IPS-NIHi7 (cell line): ENCODE measurements around the gene LEFTY1.
"Not testable (repeated sequence)": the region's sequence is repeated elsewhere in the genome, so short reads cannot be mapped to it uniquely, and the experiment has no call there.

Experiments
- DNase-seq: peaks from one replicate; pipeline ENCODE4 v3.0.0; 2012; ENCODE audit warnings: mixed read lengths; ENCODE audit errors: extremely low spot score

The LEFTY1 gene

DNA sequence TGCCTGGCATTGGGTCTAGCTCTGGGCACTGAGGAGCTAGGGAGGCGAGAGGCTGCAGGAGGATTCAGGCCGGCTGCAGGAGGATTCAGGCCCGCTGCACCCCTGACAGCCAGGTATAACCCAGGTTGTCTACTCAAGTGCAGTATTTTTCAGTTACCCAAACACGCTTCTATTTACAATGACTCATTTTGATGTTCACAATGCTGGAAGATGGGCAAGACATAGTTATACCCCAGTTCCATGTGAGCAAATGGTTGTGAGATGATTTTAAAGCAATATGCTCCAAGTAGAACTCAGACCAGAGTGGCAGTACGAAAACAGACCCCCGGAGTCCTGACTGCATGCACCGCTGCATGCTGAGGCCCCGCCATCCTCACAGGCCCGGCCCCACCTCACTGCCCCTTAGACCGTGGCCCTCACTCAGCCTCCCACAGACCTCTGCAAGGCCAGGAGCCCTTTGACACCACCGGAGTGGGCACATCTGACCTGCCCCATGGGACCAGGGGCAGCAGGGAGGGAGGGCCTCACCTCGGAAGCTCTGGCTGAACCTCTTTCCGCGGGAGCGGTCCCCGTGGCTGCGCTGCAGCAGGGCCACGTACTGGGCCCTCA lies 553 bp downstream of the LEFTY1 start:
- no peak for DNase-seq

DNA sequence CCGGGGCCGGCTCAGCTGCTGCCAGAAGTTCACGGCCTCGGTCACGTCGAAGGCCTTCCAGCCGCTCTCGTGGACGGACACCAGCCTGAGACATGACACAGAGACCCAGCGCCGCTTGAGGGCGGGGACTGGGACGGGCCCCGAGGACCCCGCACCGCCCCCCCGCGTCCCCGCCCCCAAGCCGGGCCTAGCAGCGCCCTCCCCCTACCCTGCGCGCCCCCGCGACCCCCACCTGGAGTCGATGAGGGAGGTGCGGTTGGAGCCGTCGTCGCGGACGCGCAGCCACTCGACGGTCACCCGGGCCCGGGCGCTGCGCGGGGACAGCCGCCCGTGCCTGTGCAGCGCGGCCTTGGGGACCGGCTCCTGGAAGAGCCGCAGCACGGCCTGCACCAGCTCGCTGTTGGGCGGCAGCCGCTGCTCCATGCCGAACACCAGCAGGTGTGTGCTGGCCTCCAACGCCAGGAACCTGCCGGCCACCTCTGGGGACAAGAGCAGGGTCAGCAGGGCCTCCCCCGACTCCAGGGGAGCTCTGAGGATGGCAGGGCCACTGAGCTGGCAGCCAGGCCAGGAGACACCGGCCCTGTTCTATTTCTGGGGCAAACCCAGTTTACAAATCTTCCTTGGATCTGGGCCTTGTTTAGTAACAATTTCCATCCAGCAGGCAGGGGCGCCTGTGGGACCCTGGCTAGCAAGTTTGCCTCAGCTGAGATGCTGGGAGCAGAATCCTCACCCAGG lies 1.2 kb downstream of the LEFTY1 start:
- not testable (repeated sequence) for DNase-seq

DNA sequence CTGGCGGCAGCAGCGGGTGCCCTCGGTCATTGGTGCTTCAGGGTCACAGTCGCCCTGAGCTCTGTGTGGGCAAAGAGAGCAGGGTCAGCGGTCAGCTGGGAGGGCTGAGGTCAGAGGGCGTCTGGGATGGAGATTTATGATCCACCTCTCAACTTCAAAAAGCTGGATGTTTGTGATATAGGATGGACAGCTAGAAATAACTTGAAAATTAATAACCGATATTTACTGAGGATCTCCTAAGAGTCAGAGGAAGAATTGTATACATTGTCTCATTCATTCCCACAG lies 2.0 kb downstream of the LEFTY1 start:
- no peak for DNase-seq

DNA sequence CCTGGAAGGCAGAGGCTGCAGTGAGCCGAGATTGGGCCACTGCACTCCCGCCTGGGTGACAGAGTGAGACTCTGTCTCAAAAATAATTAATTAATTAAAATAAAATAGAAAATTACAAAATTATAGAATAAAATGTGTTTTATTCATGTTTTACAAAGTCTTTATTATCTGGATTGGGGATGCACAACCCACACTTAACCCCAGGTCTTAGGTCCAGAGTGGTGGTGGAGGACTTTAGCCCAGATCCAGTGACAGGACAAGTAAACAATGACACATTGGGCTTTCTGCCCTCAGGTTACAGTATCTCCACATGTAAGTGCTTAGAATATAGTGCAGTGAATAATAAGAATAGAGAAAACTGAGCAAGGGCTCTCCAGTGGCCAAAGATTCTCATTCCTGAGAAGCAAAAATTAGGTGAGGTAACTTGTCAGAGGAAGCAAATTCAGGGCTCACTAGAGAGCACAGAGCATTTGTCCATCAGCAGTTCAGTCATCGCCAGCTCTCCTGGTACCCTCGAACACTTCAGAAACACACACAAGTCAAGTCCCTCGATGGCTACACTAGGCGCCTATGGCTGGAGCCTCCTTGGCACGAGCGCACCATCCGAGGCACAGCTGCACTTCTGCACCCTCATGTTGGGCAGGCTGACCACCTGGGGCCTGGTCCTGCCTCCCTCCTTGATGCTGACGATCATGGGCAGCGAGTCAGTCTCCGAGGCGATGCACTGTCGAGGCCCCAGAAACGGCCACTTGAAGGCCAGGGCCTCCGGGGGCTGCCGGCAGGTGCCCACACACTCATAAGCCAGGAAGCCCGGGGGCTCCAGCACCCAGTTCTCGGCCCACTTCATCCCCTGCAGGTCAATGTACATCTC lies 2.6 kb downstream of the LEFTY1 start:
- no peak for DNase-seq

DNA sequence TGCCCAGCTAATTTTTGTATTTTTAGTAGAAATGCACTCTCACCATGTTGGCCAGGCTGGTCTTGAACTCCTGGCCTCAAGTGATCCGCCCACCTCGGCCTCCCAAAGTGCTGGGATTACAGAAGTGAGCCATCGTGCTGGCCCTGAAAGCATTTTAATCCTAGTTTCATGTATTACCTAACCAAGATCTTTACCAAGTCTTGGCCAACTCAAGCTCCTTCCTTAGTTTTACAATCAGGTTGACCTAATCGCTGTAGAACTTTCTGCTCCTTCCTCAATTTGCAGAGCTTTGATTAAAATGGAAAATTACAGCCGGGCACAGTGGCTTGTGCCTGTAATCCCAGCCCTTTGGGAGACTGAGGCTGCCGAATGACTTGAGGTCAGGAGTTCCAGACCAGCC lies 3.6 kb downstream of the LEFTY1 start:
- DNase-seq = no peak

DNA sequence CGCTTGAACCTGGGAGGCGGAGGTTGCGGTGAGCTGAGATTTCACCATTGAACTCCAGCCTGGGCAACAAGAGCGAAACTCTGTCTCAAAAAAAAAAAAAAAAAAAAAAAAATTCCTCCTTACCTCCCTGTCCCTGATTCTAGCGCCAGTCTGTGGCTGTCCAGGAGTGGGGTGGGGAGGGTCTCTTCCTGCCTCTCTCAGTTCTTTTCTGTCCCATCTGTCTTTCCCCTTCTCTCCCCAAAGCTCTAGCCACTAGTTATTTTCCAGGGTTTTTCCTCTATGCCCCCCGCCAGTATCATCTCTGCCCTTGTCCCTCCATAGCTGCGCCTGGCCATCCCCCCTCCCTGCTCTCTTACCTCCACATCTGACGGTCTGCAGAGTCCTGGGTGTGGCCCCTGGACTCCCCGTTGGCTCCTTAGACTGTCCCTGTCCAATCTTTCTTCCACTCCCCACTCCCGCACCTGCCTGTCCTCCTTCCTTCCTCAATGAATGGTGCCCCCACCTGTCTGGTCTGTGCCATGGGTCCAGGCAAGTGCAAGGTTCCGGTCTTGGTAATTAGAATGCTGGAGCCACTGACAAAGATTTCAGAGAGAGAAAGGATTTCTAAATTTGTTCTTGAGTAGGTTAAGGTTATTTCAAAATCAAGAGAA lies 5.2 kb downstream of the LEFTY1 start:
- DNase-seq = no peak

DNA sequence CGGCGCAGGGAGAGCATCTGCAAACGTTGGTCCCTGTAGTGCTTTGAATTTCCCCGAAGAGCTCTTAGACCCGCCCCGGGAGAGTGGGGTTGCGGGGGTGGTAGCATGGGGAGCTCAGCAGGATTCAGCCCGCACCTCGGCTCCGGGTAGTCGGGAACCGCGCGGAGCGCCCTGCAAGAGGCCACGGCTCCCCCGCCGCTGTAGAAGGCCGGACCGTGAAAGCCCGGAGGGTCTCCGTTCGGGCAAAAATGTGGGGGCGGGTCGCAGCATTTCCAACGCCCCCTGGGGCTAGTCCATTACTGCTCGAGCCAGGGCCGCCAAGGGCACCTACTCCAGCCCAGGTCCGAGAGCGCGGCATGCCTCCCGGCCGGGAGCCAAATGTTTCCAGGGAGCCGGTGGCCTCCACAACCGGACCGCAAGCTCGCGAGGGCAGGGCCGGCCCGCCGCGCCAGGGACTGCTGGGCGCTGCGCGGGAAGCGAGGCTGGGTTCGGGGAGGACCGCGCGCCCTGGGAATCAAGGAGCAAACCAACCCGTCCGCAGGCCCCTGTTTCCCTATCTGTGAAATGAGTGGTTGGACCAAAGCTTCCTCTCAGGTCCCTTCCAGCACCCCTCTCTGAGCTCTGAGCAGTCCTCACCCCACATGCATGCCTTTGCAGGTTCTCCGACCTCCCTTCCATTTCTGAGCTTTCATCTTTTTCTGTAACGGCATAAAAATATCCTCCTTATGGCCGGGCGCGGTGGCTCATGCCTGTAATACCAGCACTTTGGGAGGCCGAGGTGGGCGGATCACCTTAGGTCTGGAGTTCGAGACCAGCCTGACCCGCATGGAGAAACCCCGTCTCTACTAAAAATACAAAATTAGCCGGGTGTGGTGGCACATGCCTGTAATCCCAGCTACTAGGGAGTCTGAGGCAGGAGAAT lies 6.0 kb downstream of the LEFTY1 start:
- DNase-seq = no peak

DNA sequence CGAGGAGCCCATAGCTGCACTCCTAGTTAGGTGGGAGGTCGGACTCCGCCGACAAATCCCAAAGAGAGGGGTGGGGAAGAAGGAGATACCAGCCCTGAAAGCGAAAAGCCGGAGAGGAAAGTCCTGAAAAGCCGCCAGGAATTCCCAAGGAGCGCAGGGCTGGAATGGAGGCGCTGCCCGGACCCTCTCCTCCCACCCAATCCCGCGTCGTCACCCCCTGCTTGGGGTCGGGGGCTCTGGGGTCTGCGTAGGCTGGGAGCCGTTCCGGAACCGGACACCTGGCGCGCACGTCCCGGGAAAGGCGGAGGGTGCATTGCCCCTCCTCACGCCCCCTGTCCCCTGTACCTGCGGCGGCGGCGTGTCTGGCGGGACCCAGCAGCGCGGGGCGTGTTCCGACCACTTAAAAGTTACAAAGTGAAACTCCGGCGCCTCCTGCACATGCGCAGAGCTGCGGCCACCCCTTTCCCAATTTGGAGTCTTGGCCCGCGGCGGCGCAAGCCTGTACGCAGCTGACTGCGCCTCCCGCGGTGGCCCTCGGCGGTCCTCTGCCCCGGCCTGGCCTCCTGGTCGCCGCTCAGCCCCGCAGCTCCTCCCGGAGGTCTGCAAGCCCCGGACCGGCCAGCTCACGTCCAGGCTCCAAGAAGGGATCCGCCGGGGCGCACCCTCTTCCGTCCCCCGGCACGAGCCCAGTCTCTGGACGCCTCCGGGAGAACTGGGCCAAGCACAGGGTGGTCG lies 6.8 kb downstream of the LEFTY1 start, which contains the start of gene TMEM63A:
TMEM63A (minus strand) TSS at position 422 of the 735 bp plus-strand sequence. CDS start 4,800 bp downstream, outside the sequence.
- DNase-seq = peak; percentile 88

DNA sequence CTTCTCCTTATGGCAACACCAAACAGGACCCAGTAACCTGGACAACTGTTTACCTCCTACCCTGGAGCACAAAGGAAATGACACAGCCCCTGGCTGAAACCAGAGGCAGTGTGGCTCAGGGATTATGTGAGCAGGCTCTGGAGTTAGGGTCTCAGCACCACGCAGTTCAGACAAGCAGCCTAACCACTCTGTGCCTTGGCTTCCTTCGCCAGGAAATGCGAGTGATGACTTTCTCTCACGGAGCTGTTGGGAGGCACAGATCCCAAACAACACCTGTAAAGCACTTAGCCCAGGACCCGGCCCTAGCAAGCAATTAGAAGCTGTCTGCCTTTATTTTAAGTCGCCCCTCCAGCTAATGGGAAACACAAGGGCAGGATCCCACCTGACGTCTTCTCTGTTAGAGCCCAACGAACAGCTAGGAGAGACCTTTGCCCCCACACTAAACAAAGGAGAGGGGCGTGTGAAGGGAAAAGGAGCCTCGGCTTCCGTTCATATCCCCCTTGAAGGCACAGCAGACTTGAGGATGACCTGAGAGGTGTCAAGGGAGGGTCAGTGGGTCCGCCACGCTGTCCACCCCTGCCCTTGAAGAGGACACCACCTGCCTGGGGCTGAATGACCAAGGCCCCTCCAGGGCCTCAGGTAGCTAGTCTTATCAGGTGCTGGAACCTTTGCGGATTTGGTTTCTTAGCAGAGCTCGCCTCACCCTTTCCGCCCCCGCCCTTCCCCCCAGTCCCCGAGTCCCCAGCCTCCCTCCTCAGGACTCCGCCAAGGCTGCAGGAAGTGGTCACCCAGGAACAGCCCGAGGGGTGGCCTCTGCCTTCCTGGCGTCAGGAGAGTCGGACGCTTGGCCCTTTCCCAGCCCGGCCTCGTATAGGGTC lies 7.6 kb downstream of the LEFTY1 start:
- DNase-seq = no peak

DNA sequence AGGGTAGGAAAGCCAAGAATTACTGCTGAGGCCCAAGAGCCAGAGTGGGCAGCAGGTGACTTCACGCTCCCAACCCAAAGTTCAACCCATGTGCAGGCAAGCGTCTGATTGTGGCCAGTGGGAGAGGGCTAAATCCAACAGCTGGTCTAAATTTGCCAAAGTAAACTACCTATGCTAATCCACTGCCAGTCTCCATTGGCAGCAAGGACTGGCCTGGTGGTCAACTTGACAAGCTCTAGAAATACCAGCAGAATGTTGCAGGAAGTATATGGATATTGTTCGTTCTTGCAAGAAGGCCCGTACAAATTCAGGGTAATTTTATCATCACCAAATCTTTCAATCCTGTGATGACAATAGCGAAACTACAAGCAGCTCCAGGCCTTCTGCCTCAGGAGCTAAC lies 8.3 kb downstream of the LEFTY1 start:
- no peak for DNase-seq

DNA sequence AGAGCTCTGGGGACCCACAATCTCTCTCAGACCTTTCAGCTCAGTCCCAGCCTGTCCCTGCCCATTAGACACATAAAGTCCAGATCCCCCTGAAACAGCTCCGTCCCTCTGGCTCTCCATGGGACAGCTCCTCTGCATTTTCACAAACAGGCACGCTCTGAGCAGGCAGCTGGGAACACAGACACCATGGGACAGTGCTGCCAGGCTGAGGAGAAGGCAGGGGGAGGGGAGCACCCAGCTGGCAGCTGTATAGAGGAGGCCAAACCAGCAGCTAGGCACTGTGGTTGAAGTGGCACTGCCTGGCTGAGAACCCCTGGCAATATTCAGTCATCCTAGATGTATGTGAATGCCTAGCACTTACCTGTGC lies 8.7 kb downstream of the LEFTY1 start:
- no peak for DNase-seq

DNA sequence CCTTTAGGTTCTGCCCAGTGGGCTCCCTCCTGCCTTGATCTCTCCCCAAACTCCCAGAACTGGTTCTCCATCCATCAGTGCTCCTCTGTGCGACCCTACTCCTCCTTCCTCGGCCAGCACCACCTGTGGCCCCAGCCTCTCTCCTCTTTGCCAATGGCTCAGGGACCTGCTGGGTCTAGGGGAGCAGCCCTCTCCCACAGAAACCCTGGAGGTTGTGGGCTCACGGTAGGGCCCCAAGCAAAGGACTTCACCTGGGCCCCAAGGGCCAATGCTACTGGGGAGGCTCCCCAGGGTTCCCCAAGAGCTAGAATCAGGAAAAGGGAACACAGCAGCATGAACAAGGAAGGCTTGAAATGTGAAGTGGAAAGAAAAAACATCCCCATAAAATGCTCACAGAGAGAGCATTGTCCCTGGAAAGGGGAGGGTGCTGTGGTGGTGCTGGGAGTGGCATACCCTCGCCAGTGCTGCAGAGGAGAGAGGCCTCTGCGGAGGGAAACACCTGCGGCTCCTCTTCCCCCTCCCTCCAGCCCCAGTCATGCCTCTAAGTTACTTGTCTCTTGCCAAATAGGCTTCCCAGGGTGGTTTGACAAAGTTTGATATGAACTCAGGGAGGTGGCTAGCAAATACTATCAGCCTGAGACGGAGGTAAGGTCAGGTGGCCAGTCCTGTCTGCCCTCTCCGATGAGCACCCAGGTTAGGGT lies 9.3 kb downstream of the LEFTY1 start:
- DNase-seq = no peak

DNA sequence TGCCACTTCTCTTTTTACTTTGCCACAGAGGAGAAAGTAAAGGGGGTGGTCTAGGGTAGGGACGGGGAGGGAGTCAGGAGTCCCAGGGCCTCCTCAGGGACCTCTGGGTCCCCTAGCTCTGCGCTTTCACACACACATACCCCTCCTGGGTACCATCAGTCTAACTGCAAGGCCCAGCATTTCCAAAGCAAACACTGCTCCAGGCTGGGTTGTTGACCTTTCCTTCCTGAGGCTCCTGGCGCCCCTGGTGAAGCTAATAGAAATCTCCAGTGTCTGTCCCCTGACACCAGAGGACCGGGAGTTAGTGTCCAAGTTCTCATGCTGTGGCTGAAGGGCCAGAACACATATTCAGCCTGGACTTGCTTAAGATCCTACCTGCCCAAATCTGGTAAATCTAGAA lies 10.7 kb downstream of the LEFTY1 start:
- DNase-seq = no peak

DNA sequence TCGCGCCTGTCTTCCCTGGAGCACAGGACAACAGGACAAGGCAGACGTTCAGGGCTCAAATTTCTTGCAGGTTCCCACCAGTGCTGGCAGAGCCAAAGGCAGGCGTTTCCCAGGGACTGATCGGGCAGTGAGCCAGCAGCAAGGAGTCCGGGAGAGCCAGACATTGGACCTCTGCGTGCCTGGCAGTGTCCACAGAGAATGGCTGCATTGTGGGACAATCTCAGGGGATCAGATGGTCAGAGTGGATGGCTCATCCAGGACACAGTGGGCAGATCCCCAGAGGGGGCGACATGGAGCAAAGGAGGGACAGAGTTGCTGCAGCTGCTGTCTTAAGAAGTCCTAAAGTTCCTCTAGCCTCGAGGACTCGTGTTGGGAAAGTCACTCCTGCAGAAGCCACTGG lies 11.4 kb downstream of the LEFTY1 start:
- peak; percentile 67 for DNase-seq

DNA sequence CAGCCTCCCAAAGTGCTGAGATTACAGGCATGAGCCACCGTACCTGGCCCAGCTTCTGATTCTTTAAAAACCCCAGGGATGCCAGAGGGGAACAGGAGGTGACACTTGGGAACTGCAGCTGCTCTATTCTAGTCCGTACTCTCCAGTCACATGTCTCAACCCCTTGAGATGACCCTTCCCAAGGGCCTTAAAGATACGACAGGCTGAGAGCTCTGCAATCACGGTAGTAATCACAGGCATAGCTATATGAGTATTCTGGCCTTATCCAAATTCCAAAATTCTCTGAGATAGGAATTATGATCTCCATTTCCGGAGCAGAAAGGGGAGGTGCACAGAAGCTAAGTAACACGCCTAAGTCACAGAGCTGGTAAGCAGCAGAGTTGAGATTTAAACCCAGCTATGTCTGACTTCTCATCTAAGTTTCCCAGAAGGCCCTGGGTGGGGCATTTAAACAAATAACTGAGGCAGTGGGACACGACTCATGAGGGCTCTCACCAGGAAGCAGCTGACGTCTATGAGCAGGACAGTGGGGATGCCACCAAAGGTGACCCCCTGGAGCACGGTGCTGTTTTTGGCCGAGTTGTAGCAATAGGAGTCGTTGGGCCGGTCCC lies 11.9 kb downstream of the LEFTY1 start:
- no peak for DNase-seq

DNA sequence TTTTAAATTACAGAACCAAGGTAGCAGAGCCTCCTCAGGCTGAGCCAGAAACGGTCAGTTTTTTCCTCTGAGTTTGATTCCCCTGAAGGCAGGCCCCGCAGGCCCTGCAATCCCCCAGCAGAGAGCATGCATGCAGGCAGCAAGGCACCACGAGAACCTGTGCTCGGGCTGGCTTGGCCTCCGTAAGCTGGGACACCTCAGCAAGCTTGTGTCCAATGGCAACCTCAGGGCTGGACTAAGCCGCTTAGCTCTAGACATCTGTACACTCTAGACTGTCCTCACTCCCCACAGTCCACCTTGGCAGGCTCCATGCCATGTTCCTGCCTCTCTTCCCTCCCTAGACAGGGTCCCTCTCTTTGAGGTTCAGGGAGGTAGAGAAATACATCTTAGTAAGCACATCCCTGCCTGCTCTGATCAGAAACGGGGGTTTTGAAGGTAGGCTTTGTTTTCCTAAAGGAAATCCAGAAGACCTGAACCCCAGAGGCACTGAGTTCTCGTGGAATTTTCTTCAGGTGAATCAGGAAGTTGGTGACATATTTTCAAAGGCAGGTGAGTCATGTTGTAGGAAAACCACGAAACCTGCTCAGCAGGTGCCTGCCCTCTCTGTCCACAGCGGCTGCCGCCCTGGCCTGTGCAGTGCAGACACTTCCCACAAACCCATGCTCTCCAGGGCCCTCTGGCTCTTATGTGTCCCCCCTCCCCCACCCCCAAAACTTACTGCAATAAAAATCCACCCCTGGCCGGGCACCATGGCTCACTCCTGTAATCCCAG lies 13.7 kb downstream of the LEFTY1 start:
- DNase-seq = no peak

DNA sequence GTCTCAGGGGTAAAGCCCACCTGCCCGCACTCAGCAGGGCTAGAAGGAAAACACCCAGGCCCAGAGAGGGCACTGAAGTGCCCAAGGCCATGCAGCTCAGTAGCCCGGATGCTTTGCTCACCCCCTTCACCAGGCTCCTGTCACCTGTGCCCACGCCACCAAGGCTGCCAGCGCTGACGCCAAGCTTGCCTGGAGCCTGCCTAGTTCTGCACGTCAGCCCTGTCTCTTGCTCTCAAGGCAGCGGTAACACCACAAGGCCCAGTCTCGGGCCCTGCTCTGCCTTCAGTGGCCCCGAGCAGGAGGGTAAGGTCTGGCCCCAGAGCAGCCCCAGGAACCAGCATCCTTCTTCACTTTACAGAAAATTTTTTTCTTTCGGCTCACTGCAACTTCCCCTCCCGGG lies 14.5 kb downstream of the LEFTY1 start:
- no peak for DNase-seq
